ENCODE data around the gene EPB41L2. TPM values are rescaled to one million over a fixed set of nuclear protein-coding genes. Genes with fewer than 3 reads are reported as not detected.
"Not testable (repeated sequence)": the region's sequence is repeated elsewhere in the genome, so short reads cannot be mapped to it uniquely, and the experiment has no call there.

Gene EPB41L2
- 95.1 TPM for polyA plus RNA-seq (2013, experiment 1 of 2)
- 75.4 TPM for polyA plus RNA-seq (2013, experiment 2 of 2)

GRCh38 chr6:131063028-131063763, at the start of gene EPB41L2:
EPB41L2 (minus strand) TSS chr6:131063245; CDS start chr6:130956485, 106,760 bp downstream.
- no peaks in the 10 kb centered on the region for H3K36me3 ChIP-seq (ENCODE audit: control insufficient read depth, insufficient read depth, low read length)
- 0 to 1% methylated on average over 27 to 58 of the region's 61 CpGs for WGBS, 2 experiments (ENCODE audit: insufficient coverage in 2 of 2)
- no peaks in the 10 kb centered on the region for H3K9me3 ChIP-seq (ENCODE audit: control insufficient read depth, low read length)
- peak within 1 kb of the TSS; percentile 91 for H3K4me3 ChIP-seq (ENCODE audit: extremely low read depth, insufficient read depth, low read length, poor library complexity, severe bottlenecking)
- H3K4me1 ChIP-seq (ENCODE audit: control insufficient read depth, insufficient read depth, low read length, poor library complexity, severe bottlenecking): peaks cover 7% of the 10 kb centered on the region
- H3K27ac ChIP-seq (ENCODE audit: low read depth, low read length, severe bottlenecking): peak within 1 kb of the TSS; percentile 82

GRCh38 chr6:131112249-131112648, 49.2 kb upstream of the EPB41L2 start:
- Histone ChIP-seq H3K4me3 (ENCODE audit: extremely low read depth, insufficient read depth, low read length, poor library complexity, severe bottlenecking) (no peak overlapping the region), H3K9me3 (ENCODE audit: control insufficient read depth, low read length) (no peaks in the 10 kb centered on the region), H3K4me1 (ENCODE audit: control insufficient read depth, insufficient read depth, low read length, poor library complexity, severe bottlenecking) (peaks cover 3% of the 10 kb centered on the region), H3K27ac (ENCODE audit: low read depth, low read length, severe bottlenecking) (no peak overlapping the region), H3K36me3 (ENCODE audit: control insufficient read depth, insufficient read depth, low read length) (no peaks in the 10 kb centered on the region)
- 86% methylated on average over 1 of the region's 1 CpG; no CpG with 5 or more reads in 1 of the 2 experiments for WGBS, 2 experiments (ENCODE audit: insufficient coverage in 2 of 2)

GRCh38 chr6:131107151-131107550, 44.1 kb upstream of the EPB41L2 start:
- no peaks in the 10 kb centered on the region for H3K36me3 ChIP-seq (ENCODE audit: control insufficient read depth, insufficient read depth, low read length)
- no peaks in the 10 kb centered on the region for H3K9me3 ChIP-seq (ENCODE audit: control insufficient read depth, low read length)
- H3K4me1 ChIP-seq (ENCODE audit: control insufficient read depth, insufficient read depth, low read length, poor library complexity, severe bottlenecking): peaks cover 3% of the 10 kb centered on the region
- no peak overlapping the region for H3K4me3 ChIP-seq (ENCODE audit: extremely low read depth, insufficient read depth, low read length, poor library complexity, severe bottlenecking)
- H3K27ac ChIP-seq (ENCODE audit: low read depth, low read length, severe bottlenecking): peak overlapping the region; percentile 37
- 100% methylated on average over 1 of the region's 1 CpG; no CpG with 5 or more reads in 1 of the 2 experiments for WGBS, 2 experiments (ENCODE audit: insufficient coverage in 2 of 2)

- H3K27ac ChIP-seq (ENCODE audit: low read depth, low read length, severe bottlenecking): no peak overlapping the region
- H3K4me3 ChIP-seq (ENCODE audit: extremely low read depth, insufficient read depth, low read length, poor library complexity, severe bottlenecking): no peak overlapping the region
- H3K4me1 ChIP-seq (ENCODE audit: control insufficient read depth, insufficient read depth, low read length, poor library complexity, severe bottlenecking): peaks cover 3% of the 10 kb centered on the region
- WGBS, 2 experiments (ENCODE audit: insufficient coverage in 2 of 2): no CpG with 5 or more reads among the region's 1 CpG
- no peaks in the 10 kb centered on the region for H3K36me3 ChIP-seq (ENCODE audit: control insufficient read depth, insufficient read depth, low read length)
- no peaks in the 10 kb centered on the region for H3K9me3 ChIP-seq (ENCODE audit: control insufficient read depth, low read length)
Observed at GRCh38 chr6:131103901-131104300, 40.9 kb upstream of the EPB41L2 start.

- Histone ChIP-seq H3K4me3 (ENCODE audit: extremely low read depth, insufficient read depth, low read length, poor library complexity, severe bottlenecking) (no peak overlapping the region), H3K27ac (ENCODE audit: low read depth, low read length, severe bottlenecking) (no peak overlapping the region), H3K4me1 (ENCODE audit: control insufficient read depth, insufficient read depth, low read length, poor library complexity, severe bottlenecking) (peaks cover 3% of the 10 kb centered on the region), H3K9me3 (ENCODE audit: control insufficient read depth, low read length) (no peaks in the 10 kb centered on the region), H3K36me3 (ENCODE audit: control insufficient read depth, insufficient read depth, low read length) (no peaks in the 10 kb centered on the region)
- WGBS, 2 experiments (ENCODE audit: insufficient coverage in 2 of 2): 83 to 100% methylated on average over 2 to 3 of the region's 4 CpGs
Observed at GRCh38 chr6:131103296-131103695, 40.3 kb upstream of the EPB41L2 start.

GRCh38 chr6:131101911-131102680, 39.1 kb upstream of the EPB41L2 start:
- no peak overlapping the region for H3K4me3 ChIP-seq (ENCODE audit: extremely low read depth, insufficient read depth, low read length, poor library complexity, severe bottlenecking)
- WGBS, 2 experiments (ENCODE audit: insufficient coverage in 2 of 2): no CpG with 5 or more reads among the region's 5 CpGs
- no peaks in the 10 kb centered on the region for H3K4me1 ChIP-seq (ENCODE audit: control insufficient read depth, insufficient read depth, low read length, poor library complexity, severe bottlenecking)
- H3K9me3 ChIP-seq (ENCODE audit: control insufficient read depth, low read length): no peaks in the 10 kb centered on the region
- no peaks in the 10 kb centered on the region for H3K36me3 ChIP-seq (ENCODE audit: control insufficient read depth, insufficient read depth, low read length)
- H3K27ac ChIP-seq (ENCODE audit: low read depth, low read length, severe bottlenecking): no peak overlapping the region

- no peaks in the 10 kb centered on the region for H3K4me1 ChIP-seq (ENCODE audit: control insufficient read depth, insufficient read depth, low read length, poor library complexity, severe bottlenecking)
- no peaks in the 10 kb centered on the region for H3K36me3 ChIP-seq (ENCODE audit: control insufficient read depth, insufficient read depth, low read length)
- H3K9me3 ChIP-seq (ENCODE audit: control insufficient read depth, low read length): no peaks in the 10 kb centered on the region
- no peak overlapping the region for H3K4me3 ChIP-seq (ENCODE audit: extremely low read depth, insufficient read depth, low read length, poor library complexity, severe bottlenecking)
- H3K27ac ChIP-seq (ENCODE audit: low read depth, low read length, severe bottlenecking): no peak overlapping the region
- WGBS, 2 experiments (ENCODE audit: insufficient coverage in 2 of 2): 80% methylated on average over 1 of the region's 3 CpGs; no CpG with 5 or more reads in 1 of the 2 experiments
Observed at GRCh38 chr6:131096786-131097185, 33.7 kb upstream of the EPB41L2 start.

- H3K27ac ChIP-seq (ENCODE audit: low read depth, low read length, severe bottlenecking): no peak overlapping the region
- no peaks in the 10 kb centered on the region for H3K9me3 ChIP-seq (ENCODE audit: control insufficient read depth, low read length)
- H3K4me3 ChIP-seq (ENCODE audit: extremely low read depth, insufficient read depth, low read length, poor library complexity, severe bottlenecking): no peak overlapping the region
- H3K36me3 ChIP-seq (ENCODE audit: control insufficient read depth, insufficient read depth, low read length): no peaks in the 10 kb centered on the region
- WGBS, 2 experiments (ENCODE audit: insufficient coverage in 2 of 2): 88 to 100% methylated on average over 1 of the region's 1 CpG
- no peaks in the 10 kb centered on the region for H3K4me1 ChIP-seq (ENCODE audit: control insufficient read depth, insufficient read depth, low read length, poor library complexity, severe bottlenecking)
Observed at GRCh38 chr6:131093334-131093733, 30.3 kb upstream of the EPB41L2 start.

- not testable (repeated sequence) for H3K4me3 ChIP-seq (ENCODE audit: extremely low read depth, insufficient read depth, low read length, poor library complexity, severe bottlenecking); H3K27ac ChIP-seq (ENCODE audit: low read depth, low read length, severe bottlenecking); H3K9me3 ChIP-seq (ENCODE audit: control insufficient read depth, low read length); H3K4me1 ChIP-seq (ENCODE audit: control insufficient read depth, insufficient read depth, low read length, poor library complexity, severe bottlenecking); H3K36me3 ChIP-seq (ENCODE audit: control insufficient read depth, insufficient read depth, low read length)
- no CpG with 5 or more reads among the region's 7 CpGs for WGBS, 2 experiments (ENCODE audit: insufficient coverage in 2 of 2)
Observed at GRCh38 chr6:131091944-131092343, 28.9 kb upstream of the EPB41L2 start.

GRCh38 chr6:131090339-131090738, 27.3 kb upstream of the EPB41L2 start:
- H3K4me1 ChIP-seq (ENCODE audit: control insufficient read depth, insufficient read depth, low read length, poor library complexity, severe bottlenecking); H3K27ac ChIP-seq (ENCODE audit: low read depth, low read length, severe bottlenecking); H3K9me3 ChIP-seq (ENCODE audit: control insufficient read depth, low read length); H3K36me3 ChIP-seq (ENCODE audit: control insufficient read depth, insufficient read depth, low read length); H3K4me3 ChIP-seq (ENCODE audit: extremely low read depth, insufficient read depth, low read length, poor library complexity, severe bottlenecking): not testable (repeated sequence)
- WGBS, 2 experiments (ENCODE audit: insufficient coverage in 2 of 2): 92 to 93% methylated on average over 2 to 3 of the region's 3 CpGs

- WGBS, 2 experiments (ENCODE audit: insufficient coverage in 2 of 2): 83 to 100% methylated on average over 1 of the region's 2 CpGs
- no peaks in the 10 kb centered on the region for H3K4me1 ChIP-seq (ENCODE audit: control insufficient read depth, insufficient read depth, low read length, poor library complexity, severe bottlenecking)
- no peaks in the 10 kb centered on the region for H3K36me3 ChIP-seq (ENCODE audit: control insufficient read depth, insufficient read depth, low read length)
- no peak overlapping the region for H3K4me3 ChIP-seq (ENCODE audit: extremely low read depth, insufficient read depth, low read length, poor library complexity, severe bottlenecking)
- no peaks in the 10 kb centered on the region for H3K9me3 ChIP-seq (ENCODE audit: control insufficient read depth, low read length)
- H3K27ac ChIP-seq (ENCODE audit: low read depth, low read length, severe bottlenecking): no peak overlapping the region
Observed at GRCh38 chr6:131084982-131085381, 21.9 kb upstream of the EPB41L2 start.
